HPDE6-E6E7 (cell line): Measurements from ENCODE around the gene NKD1.

Experiments used
- DNase-seq: peaks from one replicate; pipeline ENCODE4 v3.0.0; 2011; ENCODE audit warnings: missing footprints; ENCODE audit errors: extremely low spot score

The NKD1 gene

DNA sequence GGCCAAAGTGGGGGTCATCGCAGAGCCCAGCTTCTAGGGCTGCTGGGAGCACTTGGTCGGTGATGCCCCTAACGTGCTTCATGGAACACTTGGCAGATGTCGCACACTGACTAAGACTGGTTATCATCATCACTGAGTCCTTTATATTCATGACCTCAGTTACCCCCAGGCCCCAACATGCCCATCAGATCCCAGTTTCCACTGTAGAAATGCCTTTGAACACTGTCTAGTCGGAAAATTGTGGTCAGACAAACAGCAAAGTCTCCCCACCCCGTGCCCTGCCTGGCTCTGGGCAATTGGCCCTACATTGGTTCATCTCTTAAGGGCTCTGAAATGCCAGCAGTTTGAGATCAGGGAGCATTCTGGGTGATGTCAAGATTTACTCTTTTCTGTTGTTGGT lies 51.3 kb downstream of the NKD1 start:
- DNase-seq: no peak

DNA sequence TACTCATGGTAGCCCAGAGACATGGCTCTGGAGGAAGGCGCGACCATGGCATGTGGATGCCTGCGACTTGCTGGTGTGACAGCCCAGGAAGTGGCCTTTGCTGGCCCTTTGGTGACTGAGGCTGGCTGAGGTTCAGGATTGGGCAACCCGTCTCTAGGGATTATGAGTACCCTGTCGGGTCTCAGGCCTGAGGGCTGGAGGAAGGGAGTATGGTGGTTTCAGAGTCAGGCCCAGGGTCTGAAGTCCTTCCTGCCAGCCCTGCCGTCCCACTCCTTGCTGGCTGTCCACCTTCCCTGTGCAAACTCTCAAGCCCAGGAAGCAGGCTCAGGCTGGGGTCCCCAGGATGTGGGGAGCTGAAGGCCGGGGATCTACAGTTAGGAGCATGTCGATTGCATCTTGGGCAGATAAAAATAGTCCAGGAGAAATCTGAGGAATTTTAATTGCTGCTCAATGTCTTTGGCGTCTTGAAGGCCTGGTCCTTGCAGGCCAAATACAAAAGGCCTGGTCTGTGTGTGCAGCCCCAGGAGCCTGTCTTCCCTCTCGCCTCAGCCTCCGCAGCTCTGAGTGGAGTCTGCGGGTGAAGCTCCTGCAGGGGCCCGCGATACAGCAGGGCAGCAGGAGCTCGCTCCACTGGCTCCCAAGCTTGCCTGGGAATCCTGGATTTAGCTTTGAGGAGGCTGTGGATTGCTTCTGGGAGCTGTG lies 52.5 kb downstream of the NKD1 start:
- DNase-seq: no peak

DNA sequence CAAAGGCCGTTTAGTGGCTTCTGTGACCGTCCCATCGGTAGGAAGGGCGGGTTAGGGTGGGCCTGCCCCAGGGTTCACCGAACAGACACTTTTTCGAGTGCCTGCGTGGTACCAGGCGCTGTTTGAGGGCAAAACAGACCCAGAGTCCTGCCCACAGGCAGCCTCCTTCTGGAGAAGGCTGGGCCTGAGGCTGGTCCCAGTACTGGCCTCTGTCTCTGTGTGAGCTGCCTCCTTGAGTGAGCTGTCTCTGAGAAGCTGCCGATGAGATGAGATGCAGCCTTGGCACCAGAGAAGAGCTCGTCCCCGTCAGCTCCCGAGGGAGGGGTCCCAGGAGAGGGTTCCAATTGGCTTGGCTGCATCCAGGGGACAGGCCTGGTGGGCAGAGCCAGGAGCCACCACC lies 53.1 kb downstream of the NKD1 start:
- DNase-seq: no peak

DNA sequence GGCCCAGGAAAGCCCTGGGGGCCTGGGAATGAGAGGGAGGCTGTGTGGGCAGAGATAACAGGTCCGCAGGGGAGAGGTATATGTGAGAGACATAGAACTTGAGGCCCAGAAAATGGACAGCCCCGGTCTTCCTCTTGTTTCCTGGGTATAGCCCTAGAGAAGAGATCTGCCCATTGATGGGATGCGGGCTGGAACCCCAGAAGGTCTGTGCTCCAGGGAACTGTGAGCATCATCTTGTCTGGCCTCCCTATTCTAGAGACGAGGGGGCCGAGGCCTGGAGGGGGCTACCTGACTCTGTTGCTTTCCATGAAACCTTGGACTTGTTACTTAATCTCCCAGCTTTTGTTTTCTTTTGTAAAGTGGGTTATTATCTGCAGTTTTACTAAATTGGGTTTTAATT lies 53.9 kb downstream of the NKD1 start:
- DNase-seq: no peak

DNA sequence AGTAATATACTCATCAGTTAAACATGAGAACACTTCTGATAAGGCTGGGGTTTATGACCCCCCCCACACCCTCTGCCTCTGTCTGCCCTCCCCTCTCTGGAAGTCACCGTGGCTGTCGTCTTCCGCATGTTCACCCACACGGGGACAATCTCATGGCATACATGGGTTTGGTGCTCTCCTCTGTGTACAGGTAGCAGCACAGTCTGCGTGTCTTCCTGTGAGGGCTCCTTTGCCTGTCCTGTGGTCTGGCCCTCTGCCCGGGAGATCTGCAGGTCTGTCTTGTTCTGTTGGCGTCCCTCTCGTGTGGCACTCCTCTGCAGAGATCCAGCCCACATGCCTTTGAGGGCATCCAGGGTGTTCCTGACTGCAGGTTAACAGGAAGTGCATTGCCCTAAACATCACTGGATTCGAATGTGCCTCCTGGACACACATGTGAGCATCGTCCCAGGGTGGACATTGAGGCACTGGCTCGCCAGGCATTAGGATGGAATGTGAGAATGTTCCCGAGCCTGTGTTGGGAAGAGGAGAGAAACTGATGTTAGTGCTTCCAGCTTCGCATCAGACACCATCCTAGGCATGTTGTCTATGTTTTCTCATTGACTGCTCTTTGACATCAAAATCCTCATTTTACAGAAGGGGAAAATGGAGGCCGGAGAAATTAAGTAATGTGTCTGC lies 54.5 kb downstream of the NKD1 start:
- no peak for DNase-seq

DNA sequence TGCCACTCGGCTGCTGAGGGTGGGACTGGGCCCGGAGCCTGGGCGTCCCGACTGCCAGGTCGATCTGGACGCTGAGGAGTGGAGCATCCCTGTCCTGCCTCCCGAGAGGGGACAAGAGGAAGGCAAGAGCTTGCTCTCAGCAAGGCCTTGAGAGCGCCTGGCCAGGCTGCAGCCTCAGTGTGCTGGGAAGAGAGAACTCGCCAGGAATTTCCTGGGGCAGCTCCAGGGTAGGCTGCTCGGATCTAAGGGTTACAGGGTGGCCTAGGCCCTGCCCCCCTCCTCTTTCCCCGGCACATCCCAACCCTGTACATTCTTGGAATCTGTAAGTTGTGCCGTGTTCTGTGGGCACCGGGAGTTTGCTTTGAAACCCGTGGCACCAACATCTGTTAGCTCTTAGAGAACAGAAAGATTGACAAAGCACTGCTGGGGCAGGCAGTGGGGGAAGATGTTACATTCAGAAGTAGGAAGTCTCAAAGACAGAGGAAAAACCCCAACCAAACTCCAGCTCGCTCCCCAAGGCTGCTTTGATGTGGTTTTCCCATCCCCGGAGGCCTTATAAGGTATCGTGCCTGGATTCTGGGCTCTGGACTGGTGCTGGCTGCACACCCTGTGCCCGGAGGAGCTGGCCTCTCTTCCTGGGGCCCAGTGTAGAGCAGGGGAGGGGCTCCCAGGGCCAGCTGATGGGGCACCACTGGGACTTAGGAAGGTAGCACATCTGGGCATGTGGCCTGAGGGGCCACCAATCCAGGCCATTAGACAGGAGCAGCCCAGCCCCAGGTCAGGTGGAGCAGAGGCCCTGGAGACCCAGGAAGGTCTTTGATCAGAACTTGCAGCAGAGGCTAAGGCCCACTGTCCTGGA lies 55.2 kb downstream of the NKD1 start:
- DNase-seq: no peak

DNA sequence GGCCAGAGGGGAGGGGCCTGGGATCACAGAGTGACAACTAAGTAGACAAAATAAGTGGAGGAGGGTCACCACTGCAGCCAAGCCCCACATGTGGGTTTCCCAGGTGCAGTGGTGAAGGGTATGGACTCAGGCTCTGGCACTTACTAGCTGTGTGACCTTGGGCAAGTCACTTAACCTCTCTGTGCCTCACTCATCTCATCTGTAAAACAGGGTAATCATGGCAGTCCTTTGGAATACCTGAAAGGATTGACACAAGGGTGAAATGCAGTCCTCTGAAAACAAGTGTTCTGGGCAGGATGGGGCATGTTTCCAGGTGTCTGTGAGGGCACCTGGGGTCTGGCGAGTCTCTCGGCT lies 55.8 kb downstream of the NKD1 start:
- no peak for DNase-seq

DNA sequence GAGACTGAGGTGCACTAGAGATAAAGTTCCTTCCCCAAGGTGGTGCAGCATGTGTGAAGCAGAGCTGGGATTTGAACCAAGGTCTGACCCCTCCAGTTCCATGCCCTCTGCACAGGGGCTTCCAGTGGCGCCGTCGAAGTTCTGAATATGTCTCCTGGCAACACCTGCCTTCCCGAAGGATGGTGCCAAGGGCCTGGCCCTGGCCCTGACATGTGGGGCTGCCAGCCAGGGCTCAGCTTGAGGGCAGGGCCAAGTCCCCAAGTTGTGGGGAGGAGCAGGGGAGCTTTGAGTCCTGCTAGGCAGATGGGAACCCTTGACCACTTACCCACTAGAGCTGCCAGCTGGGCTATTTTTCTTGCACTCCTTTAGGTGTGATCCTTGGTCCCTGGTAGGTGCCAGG lies 56.4 kb downstream of the NKD1 start:
- DNase-seq: no peak

DNA sequence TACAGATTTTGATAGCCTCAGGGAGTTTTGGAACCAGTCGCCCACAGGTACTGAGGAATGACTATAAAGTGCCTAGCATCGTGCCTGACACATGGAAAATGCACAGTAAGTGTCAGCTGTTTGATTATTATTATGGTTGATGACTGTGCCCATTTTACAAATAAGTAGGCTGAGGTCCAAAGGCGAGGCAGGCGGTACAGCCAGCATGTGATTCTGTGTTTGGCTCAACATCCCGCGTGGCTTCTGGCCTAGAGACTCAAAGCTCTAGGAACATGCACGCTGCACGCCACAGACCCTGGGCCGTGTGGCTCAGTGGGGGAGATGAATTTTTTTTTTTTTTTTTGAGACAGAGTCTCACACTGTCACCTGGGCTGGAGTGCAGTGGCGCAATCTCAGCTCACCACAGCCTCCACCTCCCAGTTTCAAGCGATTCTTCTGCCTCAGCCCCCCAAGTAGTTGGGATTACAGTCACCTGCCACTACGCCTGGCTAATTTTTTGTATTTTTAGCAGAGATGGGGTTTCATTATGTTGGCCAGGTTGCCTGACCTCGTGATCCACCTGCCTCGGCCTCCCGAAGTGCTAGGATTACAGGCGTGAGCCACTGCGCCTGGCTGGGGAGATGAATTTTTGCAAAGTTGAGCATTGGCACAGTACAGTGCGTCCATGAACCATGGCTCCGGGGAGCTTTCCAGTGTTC lies 57.7 kb downstream of the NKD1 start:
- DNase-seq: no peak

DNA sequence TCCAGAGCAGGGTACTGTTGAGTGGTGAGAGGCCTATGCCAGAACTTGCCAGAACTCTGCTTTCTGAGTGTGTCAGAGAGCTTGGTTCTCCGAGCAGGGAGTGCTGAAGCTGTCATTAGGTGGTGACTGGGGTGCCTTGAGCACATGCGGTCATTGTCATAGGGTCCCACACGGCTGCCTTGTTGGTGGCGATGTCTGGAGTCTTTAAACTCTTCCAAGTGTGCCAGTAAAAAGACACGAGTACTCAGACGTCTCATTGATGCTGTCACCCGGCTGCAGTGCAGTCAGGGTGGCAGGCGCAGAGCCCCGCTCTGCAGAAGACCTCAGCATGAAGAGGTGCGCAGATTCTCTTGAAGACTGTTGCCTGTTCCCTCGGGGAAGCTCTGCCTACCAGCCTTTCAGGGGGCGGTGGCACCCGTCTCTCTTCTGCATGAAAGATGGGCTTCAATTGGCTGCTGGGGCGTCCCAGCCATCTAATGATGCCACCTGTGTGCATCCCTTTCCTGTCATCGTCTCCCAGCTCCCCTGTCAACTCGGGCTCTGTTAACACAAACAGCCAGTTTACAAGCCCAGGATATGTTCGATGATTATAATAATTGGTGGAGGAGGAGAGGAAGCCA lies 58.3 kb downstream of the NKD1 start:
- no peak for DNase-seq

DNA sequence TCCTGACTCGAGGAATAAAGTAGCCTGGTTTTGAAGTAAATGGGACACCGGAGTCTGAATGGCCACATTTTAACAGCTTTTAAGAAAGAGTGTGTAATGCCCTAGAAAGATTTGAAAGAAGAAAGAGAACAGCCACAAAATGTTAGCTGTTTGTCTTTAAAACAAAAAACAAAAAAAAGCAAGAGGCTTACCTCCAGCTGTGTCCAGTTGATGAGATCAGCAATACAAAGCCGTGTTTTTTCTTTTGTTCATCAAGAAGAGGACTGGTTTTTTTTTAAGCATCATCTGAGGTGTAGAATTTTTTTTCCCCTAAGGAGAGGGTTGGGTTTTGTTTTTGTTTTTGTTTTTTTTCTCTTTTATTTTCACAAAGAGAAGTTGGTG lies 58.8 kb downstream of the NKD1 start:
- no peak for DNase-seq

DNA sequence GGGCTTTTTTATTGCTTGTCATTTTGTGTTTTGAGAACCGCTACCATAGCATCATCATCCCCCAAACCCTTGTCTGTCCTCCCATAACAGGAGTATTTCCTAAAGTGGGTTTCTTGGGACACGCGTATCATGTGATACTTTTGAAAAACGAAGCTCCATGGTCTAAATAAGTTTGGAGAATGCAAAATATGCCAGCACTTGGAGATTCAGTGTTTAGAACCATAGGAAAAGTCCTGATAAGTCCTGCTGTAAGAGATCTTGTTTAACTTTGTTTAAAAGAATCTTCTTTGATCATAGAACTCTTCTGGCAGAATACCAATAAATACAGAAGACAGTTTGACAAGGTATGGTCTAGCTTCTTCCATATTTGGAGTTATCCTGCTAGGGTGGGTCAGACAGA lies 59.3 kb downstream of the NKD1 start:
- DNase-seq: no peak

DNA sequence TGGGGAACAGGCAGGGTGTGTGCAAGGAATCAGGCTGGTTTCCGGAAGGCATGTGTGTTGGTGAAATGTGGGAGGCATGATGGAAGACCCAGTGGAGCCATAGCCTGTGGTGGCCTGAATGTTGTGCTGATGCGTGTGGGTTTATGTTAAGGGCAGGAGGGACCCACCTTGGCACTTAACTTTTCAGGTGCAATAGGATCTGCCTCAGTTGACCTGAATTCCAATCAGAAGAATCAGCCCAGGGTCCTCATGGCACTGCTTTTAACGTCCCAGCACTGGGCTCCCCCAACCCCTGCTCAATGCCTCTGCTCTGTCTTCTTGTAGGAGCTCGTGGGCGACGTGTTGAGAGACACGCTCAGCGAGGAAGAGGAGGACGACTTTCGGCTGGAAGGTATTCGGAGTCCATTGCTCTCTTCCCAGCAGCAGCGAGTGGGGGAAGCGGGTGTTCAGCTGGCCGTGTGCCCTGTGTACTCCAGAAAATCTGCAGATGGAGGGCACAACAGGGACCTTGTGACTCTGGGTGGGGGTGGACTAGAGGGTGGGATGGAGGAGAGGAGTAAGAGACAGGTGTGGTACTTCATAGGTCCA lies 59.9 kb downstream of the NKD1 start:
- no peak for DNase-seq

DNA sequence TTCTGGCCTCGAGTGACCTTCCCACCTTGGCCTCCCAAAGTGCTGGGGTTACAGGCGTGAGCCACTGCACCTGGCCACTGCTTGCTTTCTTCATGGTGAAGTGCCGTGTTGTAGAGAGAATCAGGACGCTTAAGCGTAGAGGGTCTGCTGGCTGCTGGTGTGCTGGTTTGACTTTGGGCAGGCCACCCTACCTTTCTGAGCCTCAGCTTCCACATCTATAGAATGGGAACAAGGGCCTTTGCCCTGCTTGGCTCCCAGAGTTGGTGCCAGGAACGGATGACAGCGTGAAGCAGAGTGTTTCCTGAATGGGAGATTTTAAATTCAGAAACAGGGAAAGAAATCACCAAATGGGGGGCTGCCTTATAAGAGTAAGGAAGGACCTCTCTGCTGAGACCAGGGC lies 60.9 kb downstream of the NKD1 start:
- DNase-seq: no peak

DNA sequence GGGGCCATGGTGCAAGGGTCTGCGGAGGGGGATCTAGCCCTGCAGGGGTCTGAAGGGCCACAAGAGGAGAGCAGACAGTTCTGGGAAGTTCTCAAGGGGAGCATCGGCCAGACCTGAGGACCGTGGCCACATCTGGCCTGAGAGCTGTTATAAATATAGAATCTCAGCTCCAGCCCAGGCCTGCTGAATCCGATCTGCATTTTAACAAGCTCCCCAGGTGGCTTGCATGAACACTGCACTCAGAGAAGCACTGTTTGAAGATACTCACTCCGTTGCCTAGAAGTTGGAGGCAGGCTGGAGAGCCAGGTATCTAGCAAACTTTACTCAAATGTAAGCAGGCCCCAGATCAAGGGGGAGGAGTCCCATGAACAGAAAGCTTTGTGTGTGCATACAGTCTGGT lies 61.3 kb downstream of the NKD1 start:
- DNase-seq: no peak

DNA sequence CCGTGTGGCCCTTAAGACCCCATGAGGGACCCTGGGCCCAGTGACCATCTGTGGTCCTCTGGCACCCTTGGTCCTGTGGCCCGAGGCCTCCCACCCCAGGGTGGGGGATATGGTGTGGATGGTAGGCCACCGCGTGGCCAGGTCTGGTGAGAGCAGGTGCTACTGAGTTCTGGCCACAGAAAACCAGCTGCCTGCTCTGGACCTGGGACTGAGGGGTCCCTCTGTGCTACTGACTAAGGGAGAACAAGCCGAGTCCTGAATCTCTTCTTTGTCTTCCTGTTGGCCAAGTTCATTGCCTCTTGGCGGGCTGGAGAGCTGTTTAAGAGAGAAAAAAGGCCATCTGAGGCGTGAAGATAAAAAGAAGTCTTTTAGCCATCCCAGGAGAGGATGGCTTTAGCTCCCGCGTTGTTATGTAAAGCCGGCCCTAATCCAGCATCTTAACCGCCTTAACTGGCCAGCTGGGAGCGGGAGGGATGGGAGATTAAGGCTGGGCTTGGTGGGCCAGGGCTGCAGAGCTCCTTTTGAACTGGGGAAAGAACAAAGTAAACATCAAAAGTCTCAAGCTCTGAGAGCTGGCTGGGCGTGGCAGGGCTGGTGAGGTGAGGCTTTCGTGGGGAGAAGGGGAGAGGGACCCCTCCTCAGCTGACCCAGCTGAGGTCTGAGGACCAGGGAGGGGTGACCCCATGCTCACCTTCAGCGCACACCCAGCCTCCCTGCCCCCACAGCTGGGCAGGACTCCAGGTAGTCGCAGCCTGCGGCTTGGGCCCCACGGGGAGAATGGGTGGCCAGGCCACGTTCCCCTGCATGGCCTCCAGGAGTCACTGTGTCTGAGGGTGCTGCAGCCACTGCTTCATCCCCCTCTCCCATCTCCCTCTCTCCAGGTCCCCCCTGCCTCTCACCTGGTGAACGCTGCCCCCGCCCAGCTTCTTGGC lies 62.4 kb downstream of the NKD1 start:
- DNase-seq: no peak

DNA sequence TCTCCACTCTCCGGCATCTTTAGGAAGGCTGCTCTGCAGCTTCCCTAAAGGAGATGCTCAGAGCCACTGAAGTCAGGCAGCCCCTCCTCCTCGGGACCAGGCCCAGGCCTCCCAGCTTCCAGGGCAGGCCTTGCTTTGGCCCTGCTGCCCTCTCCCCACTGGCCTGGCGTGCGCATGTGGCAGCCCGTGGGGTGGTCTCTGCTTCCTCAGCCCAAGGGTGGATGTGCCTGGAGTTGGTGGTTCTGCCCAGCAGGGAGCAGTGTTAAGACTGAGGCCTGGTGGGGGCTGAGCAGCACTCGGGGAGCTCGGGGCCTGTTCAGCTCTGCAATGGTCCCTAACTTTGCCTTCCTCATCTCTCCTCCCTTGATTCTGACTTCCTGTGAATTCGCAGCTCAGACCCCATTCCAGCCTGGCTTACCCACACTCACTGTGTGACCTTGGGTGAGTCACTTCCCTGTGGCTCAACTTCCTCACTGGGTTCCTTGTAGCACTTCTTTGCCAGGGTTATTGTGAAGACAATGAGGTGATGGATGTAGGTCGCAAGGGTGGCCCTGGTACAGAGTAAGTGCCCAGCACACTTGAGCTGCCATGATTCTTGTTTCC lies 63.2 kb downstream of the NKD1 start:
- DNase-seq: no peak

DNA sequence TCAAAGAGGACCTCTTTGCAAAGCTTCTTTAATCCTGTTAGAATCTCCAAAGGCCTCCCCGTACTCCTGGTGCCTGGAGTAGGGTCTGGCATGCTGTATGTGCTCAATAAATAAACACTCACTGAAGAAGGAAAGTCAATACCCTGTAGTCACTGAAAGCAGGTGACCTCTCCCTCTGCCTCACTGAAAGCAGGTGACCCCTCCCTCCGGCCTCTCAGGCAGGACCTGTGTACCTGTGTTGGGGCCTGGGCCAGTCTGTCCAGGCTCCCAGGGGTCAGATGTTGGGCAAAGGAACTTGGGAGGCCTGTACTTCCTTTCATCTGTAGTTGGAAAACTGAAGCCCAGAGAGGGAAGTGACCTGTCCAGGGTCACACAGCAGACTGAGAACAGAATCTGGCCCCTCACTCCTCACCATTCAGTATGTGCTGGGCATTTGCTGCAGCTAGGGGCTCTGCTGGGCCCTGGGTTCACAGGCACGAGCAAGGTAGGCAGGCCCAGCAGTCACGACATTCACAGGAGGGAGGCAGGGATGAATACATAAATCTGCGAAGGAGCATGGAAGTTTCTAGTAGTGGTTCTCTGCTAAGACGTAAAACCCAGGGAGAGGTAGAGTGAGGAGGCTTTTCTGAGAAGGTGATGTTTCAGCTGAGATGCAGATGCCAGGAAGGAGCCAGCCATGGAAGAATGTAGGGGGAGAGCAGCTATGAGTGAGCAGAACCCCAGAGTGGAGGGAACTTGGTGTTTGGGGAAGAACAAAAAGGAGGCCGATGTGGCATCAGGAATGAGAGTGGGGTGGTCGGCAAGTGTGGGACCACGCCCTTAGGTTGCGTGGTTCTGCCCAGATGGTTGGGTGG lies 64.0 kb downstream of the NKD1 start:
- DNase-seq: no peak

DNA sequence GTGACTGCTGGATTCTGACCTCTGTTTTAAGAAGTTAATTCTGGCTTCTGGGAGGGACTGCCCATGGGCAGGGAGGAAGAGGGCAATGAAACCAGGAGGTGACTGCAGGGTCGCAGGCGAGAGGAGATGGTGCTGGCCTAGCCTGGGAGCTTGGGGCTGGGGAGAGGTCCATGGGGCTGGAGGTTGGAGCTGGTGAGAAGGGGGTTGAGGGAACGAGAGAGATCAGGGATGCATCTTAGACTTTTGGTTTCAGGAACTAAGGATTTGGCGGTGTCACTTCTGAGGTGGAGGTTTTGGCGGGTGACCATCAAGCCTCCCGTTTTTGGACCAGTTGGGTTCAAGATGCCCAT lies 64.6 kb downstream of the NKD1 start:
- no peak for DNase-seq
